NCI-H1417 (cell line): ENCODE results near the gene SPDYE17.
"Not testable (repeated sequence)": the region's sequence is repeated elsewhere in the genome, so short reads cannot be mapped to it uniquely, and the experiment has no call there.

Source experiments
- DNase-seq, 3 experiments: peaks; one replicate each; lab custom pipeline; 2025; lab: John Stamatoyannopoulos, UW

SPDYE17 gene

GRCh38 chr7:76972391-76972790 is 59.8 kb downstream of the SPDYE17 start:
- DNase-seq = not testable (repeated sequence)
